ENCODE measurements around the gene ZNF423.

DNA sequence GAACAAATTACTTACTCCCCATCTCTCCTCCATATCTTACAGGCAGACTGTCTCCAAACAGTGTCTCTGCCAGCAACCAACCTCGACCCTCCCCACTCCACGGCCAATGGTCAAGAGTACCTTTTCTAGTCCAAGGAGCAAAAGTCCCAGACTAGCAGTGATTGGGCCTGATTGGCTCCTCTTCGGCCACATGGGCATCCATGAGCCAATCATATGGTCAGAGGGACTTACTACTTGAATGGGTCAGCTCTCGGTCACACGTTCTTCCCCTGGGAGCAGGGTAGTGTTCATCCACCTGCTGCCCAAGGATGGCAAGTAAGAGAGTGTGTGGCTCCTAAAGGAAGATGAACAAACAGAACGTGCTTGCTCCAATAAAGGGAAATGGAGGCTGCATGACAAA is 397.7 kb downstream of the ZNF423 start:
- TF ChIP-seq, protein P1, sequence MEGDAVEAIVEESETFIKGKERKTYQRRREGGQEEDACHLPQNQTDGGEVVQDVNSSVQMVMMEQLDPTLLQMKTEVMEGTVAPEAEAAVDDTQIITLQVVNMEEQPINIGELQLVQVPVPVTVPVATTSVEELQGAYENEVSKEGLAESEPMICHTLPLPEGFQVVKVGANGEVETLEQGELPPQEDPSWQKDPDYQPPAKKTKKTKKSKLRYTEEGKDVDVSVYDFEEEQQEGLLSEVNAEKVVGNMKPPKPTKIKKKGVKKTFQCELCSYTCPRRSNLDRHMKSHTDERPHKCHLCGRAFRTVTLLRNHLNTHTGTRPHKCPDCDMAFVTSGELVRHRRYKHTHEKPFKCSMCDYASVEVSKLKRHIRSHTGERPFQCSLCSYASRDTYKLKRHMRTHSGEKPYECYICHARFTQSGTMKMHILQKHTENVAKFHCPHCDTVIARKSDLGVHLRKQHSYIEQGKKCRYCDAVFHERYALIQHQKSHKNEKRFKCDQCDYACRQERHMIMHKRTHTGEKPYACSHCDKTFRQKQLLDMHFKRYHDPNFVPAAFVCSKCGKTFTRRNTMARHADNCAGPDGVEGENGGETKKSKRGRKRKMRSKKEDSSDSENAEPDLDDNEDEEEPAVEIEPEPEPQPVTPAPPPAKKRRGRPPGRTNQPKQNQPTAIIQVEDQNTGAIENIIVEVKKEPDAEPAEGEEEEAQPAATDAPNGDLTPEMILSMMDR (IDR thresholded peaks at IDR 0.05) = no peak
- no peak for TF ChIP-seq POLR2A (IDR thresholded peaks at IDR 0.05)

Measured in right lobe of liver (tissue), 4 donors.